Heart left ventricle (tissue), 16 donors: Measurements from ENCODE around the gene CAV3. TPM values are rescaled to one million over a fixed set of nuclear protein-coding genes. Genes with fewer than 3 reads are reported as not detected.

Experiments used
- ATAC-seq, 4 donors: fragments of 200-7000 bp; cut with Tn5 transposase; one replicate each; pipeline ENCODE4 v1.9.1; 2020 to 2022; ENCODE audit warnings: moderate library complexity in 4 of 4, mild to moderate bottlenecking in 3 of 4, moderate number of reproducible peaks in 1 of 4
- DNase-seq, 5 donors: peaks; one replicate each; pipeline ENCODE4 v3.0.0-alpha.2; 2020
- H3K27ac ChIP-seq, 12 donors: fragments of 200-600 bp; sonication (generic) in 4 of 12; one replicate each; pipeline versions ENCODE4 v1.5.0 to v1.8.0; 2016 to 2022; ENCODE audit warnings: mild to moderate bottlenecking in 2 of 12
- H3K27me3 ChIP-seq, 9 donors: fragments of 200-600 bp; sonication (generic) in 2 of 9; one replicate each; pipeline versions ENCODE4 v1.5.1 to v1.8.0; 2016 to 2022; ENCODE audit warnings: mild to moderate bottlenecking in 3 of 9
- H3K36me3 ChIP-seq, 9 donors: fragments of 200-600 bp; sonication (generic) in 2 of 9; one replicate each; pipeline versions ENCODE4 v1.5.0 to v1.8.0; 2018 to 2022; ENCODE audit warnings: mild to moderate bottlenecking in 2 of 9
- H3K4me1 ChIP-seq, 12 donors: fragments of 200-600 bp; sonication (generic) in 4 of 12; one replicate each; pipeline versions ENCODE4 v1.5.0 to v1.8.0; 2016 to 2022; ENCODE audit warnings: mild to moderate bottlenecking in 3 of 12
- H3K4me3 ChIP-seq, 12 donors: fragments of 200-600 bp; sonication (generic) in 4 of 12; one replicate each; pipeline versions ENCODE4 v1.5.0 to v1.8.0; 2017 to 2022; ENCODE audit warnings: mild to moderate bottlenecking in 9 of 12, moderate library complexity in 4 of 12
- H3K9me3 ChIP-seq, 12 donors: fragments of 200-600 bp; sonication (generic) in 4 of 12; one replicate each; pipeline versions ENCODE4 v1.5.0 to v1.8.0; 2016 to 2022; ENCODE audit warnings: mild to moderate bottlenecking in 1 of 12
- POLR2A ChIP-seq, 2 donors: fragments of 450-650 bp; IDR thresholded peaks; one replicate each; pipeline ENCODE4 v1.6.1; 2017; ENCODE audit warnings: antibody characterized with exemption in 2 of 2, mild to moderate bottlenecking in 2 of 2, moderate library complexity in 2 of 2
- WGBS, 4 donors: extraction: QIAGEN DNeasy Blood & Tissue Kit in 2 of 4; methylation state at CpG; one replicate each; pipeline versions ENCODE4 v1.1.5 to v1.1.7; 2013 to 2018; 5-methylcytosine and 5-hydroxymethylcytosine counted together
- intact Hi-C, 10 donors: fragments of 100-400 bp; cut with DNase I; formaldehyde crosslinking; loops; one replicate each; pipeline versions ENCODE4 v1.11.1 to v1.14.2; 2022
- polyA plus RNA-seq, 2 donors: library from polyadenylated mRNA; stranded (reverse); fragments of 200-250 nt; gene quantifications; one replicate each; pipeline ENCODE4 v1.2.3, GENCODE V29; 2013
- total RNA-seq, 9 donors: library from RNA; depleted of rRNA in 2 of 9; stranded (reverse); fragments of >200 nt in 2 of 9; fragmentation: NEBNext Ultra II Directional in 3 of 9; extraction: Animal tissue kit (Norgen Biotek cat#: 25700) in 3 of 9; gene quantifications; one replicate each; pipeline versions ENCODE4 v1.1.0 to v1.2.4, GENCODE V29; 2016 to 2023
- TF ChIP-seq, protein P1 (sequence below), 12 donors: fragments of 200-600 bp; sonication (generic) in 4 of 12; IDR thresholded peaks; one replicate each; pipeline versions ENCODE4 v1.5.0 to v1.8.0; 2018 to 2022; ENCODE audit warnings: antibody characterized with exemption in 12 of 12, mild to moderate bottlenecking in 5 of 12
- donor health status: ischemic (EF 13 %, LVEDD 7.1; RV severe dilation, severe dysfunction).
- donor health status: healthy with polysubstance abuse.
- donor health status: DM: no; HTN: yes; CAD: no.
- donor health status: DM: no; HTN: no; CAD: no.
- donor health status: ischemic (EF 25% LVEDD 6.9; RV normal size, moderate dysfunction).
- donor health status: ischemic (EF 25% LVEDD 5.7; RV mildly dilated, moderate dysfunction).
- donor health status: healthy.
- donor health status: DM: yes; HTN: yes; CAD: no.
- donor health status: ischemic (EF 35%, LVEDD 5.7; RV mildly dilated, moderate dysfunction).
- donor health status: nonischemic (EF 11% LVEDD 7.7; RV severe dilation, severe dysfunction).
- donor health status: DM: yes; HTN: yes; CAD: no.
- donor health status: PGD.
- donor health status: ischemic (EF 29% LVEDD 5.4; RV normal size, mild dysfunction).
- donor health status: nonischemic (EF 23%, LVEDD 6.1; RV moderate dilation, normal function).

The CAV3 gene
- total and polyA plus RNA-seq, 11 donors: 17.4 to 37.8 (median 28.3) TPM

DNA sequence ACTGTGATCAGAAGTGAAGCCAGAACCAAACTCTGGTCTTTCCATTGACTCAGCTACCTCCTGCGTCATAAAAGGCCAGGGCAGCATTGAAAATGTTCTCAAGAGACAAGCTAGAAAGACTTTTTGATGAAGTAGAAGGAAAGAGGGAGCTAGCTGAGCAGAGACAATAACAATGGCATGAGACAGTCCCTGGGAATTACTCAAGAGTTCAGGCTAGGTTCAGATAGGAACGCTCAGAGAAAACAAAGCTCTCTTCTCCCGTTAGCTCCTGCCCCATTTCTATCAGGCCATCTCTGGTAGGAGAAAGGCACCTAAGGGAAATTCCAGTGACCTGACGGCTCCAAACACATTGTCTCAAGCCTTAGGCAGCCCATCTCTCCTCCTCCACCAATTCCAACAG, 42.8 kb downstream of the CAV3 start:
- H3K27me3 ChIP-seq: peaks cover 0 to 24% (median 0%) of the 10 kb centered on the region in 9 donors
- H3K4me3 ChIP-seq: no peak overlapping the region
- H3K9me3 ChIP-seq: no peaks in the 10 kb centered on the region
- no peaks in the 10 kb centered on the region for H3K36me3 ChIP-seq
- intact Hi-C loops: no loop called here
- H3K27ac ChIP-seq: no peak overlapping the region
- no peaks in the 10 kb centered on the region for H3K4me1 ChIP-seq
- DNase-seq: no peak
- no peak for ATAC-seq
- no peak for TF ChIP-seq POLR2A (IDR thresholded peaks at IDR 0.05)
- WGBS, 4 donors: 53 to 67% (median 63%) methylated on average over 4 of the region's 4 CpGs

DNA sequence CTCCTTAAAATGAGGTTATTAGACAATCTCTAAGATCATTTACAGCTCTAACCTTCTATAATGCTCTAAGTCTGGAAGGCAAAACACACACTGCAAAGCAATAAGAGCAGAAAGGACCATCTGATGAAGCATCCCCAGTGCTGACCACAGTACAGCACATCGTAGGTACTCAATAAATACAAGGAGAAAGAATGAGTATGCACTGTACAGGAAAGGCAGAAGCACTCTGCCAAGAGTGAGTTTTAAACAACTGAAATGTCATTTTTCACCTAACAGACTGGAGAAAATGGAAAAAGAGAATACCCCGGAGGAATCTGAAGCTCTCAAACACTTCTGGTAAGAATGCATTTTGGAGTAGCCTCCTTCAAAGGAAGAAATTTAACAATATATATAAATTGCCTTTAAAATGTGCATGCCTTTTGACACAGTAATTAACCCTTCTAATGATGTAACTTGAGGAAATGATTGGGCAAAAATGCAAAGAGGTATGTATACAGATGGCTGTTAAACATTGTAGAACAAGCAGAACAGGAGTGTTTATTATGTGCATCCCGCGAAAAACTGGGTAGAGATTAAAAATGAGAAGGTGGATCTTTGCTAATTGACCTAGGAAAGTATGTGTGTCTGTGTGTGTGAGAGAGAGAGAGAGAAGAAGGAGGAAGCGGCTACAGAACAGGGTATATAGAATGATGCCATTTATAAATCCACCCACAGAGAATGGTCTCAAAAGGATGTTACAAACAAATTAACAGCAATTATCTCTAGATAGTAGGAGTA, 43.8 kb downstream of the CAV3 start:
- H3K36me3 ChIP-seq: no peaks in the 10 kb centered on the region
- H3K27me3 ChIP-seq: peaks cover 0 to 24% (median 0%) of the 10 kb centered on the region in 9 donors
- no peaks in the 10 kb centered on the region for H3K4me1 ChIP-seq
- TF ChIP-seq POLR2A (IDR thresholded peaks at IDR 0.05): no peak
- TF ChIP-seq, protein P1, sequence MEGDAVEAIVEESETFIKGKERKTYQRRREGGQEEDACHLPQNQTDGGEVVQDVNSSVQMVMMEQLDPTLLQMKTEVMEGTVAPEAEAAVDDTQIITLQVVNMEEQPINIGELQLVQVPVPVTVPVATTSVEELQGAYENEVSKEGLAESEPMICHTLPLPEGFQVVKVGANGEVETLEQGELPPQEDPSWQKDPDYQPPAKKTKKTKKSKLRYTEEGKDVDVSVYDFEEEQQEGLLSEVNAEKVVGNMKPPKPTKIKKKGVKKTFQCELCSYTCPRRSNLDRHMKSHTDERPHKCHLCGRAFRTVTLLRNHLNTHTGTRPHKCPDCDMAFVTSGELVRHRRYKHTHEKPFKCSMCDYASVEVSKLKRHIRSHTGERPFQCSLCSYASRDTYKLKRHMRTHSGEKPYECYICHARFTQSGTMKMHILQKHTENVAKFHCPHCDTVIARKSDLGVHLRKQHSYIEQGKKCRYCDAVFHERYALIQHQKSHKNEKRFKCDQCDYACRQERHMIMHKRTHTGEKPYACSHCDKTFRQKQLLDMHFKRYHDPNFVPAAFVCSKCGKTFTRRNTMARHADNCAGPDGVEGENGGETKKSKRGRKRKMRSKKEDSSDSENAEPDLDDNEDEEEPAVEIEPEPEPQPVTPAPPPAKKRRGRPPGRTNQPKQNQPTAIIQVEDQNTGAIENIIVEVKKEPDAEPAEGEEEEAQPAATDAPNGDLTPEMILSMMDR (IDR thresholded peaks at IDR 0.05): no peak
- H3K4me3 ChIP-seq: no peak overlapping the region
- no peak overlapping the region for H3K27ac ChIP-seq
- 82 to 91% (median 85%) methylated on average over 5 of the region's 5 CpGs for WGBS, 4 donors
- ATAC-seq: no peak
- H3K9me3 ChIP-seq: no peaks in the 10 kb centered on the region
- DNase-seq: no peak
- intact Hi-C loops: no loop called here

DNA sequence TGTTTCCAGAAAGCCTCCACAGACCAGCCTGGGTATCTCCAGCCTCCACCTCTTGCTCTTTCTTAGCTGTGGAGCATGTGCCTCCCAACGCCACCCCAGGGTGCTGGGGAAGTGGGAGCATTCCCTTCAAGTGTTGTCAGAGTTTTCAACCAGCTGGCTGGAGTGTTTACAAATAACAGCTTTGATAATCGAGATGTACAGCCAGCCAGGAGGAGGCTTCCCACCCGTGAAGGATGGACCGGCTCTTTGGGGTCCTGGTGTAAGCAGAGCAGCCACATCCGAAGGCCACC, 44.3 kb downstream of the CAV3 start:
- no peaks in the 10 kb centered on the region for H3K9me3 ChIP-seq
- peaks cover 0 to 24% (median 0%) of the 10 kb centered on the region in 9 donors for H3K27me3 ChIP-seq
- intact Hi-C loops: no loop called here
- no peaks in the 10 kb centered on the region for H3K4me1 ChIP-seq
- WGBS, 4 donors: 77 to 86% (median 82%) methylated on average over 4 to 5 of the region's 5 CpGs
- no peak overlapping the region for H3K4me3 ChIP-seq
- TF ChIP-seq POLR2A (IDR thresholded peaks at IDR 0.05): no peak
- TF ChIP-seq, protein P1 (IDR thresholded peaks at IDR 0.05): no peak
- no peak for DNase-seq
- H3K27ac ChIP-seq: no peak overlapping the region
- no peak for ATAC-seq
- no peaks in the 10 kb centered on the region for H3K36me3 ChIP-seq

DNA sequence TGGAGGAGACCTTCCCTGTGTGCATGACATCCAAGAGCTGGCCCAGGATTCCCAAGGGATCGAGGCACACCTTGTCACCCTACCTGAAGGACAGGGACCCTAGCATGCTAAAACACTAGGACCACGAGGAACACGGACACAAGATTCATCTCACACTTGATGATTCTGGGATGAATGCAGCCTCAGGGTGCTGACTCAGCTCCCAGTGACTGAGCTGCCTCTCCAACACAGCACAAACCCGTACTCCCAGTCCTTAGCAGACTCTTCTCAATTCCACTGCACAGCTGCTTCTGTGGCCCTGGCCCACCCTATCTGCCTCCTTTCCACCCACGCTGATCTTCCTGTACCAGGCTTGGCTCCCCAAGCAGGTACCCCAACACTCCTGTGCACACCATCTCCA, 44.9 kb downstream of the CAV3 start:
- H3K36me3 ChIP-seq: no peaks in the 10 kb centered on the region
- intact Hi-C loops: no loop called here
- no peaks in the 10 kb centered on the region for H3K9me3 ChIP-seq
- no peak overlapping the region for H3K27ac ChIP-seq
- no peak overlapping the region for H3K4me3 ChIP-seq
- peaks cover 0 to 24% (median 0%) of the 10 kb centered on the region in 9 donors for H3K27me3 ChIP-seq
- H3K4me1 ChIP-seq: no peaks in the 10 kb centered on the region
- TF ChIP-seq POLR2A (IDR thresholded peaks at IDR 0.05): no peak
- TF ChIP-seq, protein P1 (IDR thresholded peaks at IDR 0.05): no peak
- no peak for DNase-seq
- WGBS, 4 donors: 87 to 93% (median 89%) methylated on average over 5 of the region's 5 CpGs
- no peak for ATAC-seq

DNA sequence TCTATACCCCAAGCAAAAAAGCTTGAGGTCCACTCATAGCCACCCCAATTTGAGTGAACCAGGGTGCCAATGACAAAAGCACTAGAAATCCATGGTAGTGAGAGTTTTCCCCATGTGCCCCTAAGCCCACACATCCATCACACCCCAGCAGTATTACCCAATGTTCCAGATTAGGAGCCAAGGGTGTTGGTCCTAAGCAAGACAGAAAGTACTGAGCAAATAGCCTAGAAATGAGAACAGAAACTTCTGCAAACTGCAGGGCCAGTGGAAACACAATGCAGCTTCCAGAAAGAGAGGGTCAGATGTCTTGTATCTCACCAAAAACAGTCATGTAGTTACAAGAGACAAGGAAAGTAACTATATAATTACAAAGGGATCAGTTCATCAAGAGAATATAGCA, 46.7 kb downstream of the CAV3 start:
- TF ChIP-seq, protein P1 (IDR thresholded peaks at IDR 0.05): no peak
- no peak for TF ChIP-seq POLR2A (IDR thresholded peaks at IDR 0.05)
- intact Hi-C loops: no loop called here
- no peaks in the 10 kb centered on the region for H3K4me1 ChIP-seq

More for the DNA sequence above, 46.7 kb downstream of the CAV3 start:
- peaks cover 0 to 19% (median 0%) of the 10 kb centered on the region in 9 donors for H3K27me3 ChIP-seq
- H3K4me3 ChIP-seq: no peak overlapping the region
- no peak overlapping the region for H3K27ac ChIP-seq
- H3K36me3 ChIP-seq: no peaks in the 10 kb centered on the region
- no peaks in the 10 kb centered on the region for H3K9me3 ChIP-seq
- ATAC-seq: no peak
- DNase-seq: no peak
